ENCODE data around the gene TSPAN15.

- no peak for TF ChIP-seq CTCF (conservative IDR thresholded peaks at IDR 0.05; ENCODE audit: low read length)
- TF ChIP-seq EZH2phosphoT487 (IDR thresholded peaks at IDR 0.05; ENCODE audit: borderline replicate concordance) = no peak
These were observed 57.6 kb downstream of the TSPAN15 start for GRCh38 chr10:69508738-69509340.
